IPS-NIHi7 (cell line): ENCODE data around the gene GALNT17.
"Not testable (repeated sequence)": the region's sequence is repeated elsewhere in the genome, so short reads cannot be mapped to it uniquely, and the experiment has no call there.

Experiments
- DNase-seq: peaks from one replicate; pipeline ENCODE4 v3.0.0; 2012; ENCODE audit warnings: mixed read lengths; ENCODE audit errors: extremely low spot score

GALNT17 gene

DNA sequence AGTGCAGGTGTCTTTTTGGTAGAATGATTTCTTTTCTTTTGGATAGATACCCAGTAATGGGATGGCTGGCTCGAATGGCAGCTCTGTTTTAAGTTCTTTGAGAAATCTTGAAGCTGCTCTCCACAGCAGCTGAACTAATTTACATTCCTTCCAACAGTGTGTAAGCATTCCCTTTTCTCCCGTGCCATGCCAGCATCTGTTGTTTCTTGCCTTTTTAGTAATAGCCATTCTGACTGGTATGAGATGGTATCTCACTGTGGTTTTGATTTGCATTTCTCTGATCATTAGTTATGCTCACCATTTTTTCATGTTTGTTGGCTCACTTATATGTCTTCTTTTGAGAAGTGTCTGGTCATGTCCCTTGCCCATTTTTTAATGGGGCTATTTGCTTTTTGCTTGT is 486.3 kb downstream of the GALNT17 start:
- no peak for DNase-seq

DNA sequence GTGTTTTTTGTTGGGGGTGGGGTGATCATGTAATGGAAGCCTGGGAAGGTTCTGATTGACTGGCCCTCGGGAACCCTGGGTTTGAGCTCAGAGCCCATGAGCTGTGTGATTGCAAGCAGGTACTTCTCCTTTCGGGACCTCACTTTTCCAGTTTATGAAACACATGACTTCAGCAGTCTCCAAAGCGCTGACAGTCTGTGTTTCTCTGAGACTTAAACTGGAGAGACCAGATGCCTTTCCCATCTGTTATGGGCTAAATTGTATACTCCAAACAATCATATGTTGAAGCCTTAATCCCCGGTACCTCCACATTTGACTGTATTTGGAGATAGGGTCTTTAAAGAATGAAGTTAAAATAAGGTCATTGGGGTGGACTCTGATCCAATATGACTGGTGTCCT is 493.6 kb downstream of the GALNT17 start:
- no peak for DNase-seq

DNA sequence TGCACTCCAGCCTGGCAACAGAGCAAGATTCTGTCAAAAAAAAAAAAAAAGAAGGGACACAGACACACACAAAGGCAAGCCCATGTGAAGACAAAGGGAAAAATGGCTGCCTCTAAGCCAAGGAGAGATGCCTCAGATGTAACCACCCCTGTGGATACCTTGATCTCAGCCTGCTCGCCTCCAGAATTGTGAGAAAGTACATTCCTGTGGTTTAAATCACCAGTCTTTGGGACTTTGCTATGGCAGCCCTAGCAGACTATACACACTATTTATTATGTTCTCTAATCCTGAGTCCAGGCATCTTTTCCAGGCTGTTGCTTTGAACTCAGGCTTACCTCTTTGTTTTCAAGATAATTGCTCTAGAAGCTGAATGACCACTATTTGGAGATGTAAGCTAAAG is 494.3 kb downstream of the GALNT17 start:
- no peak for DNase-seq

DNA sequence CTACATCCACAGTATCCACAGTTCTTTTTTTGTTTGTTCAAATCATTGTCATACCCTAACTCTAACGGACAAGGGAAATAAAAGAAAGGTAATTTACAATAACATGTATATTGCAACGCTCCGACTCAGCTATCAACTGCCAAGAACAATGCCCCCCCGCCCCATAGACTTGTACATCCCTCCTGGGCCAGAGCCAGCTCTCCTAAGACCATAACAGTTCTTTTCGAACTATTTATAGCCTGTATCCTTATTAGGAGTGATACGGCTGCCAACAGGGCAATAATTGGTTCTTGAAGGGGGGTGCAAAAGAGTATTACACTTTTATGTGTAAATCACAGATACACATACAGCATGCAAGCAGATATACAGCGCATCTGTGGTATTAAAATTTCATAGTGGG is 495.7 kb downstream of the GALNT17 start:
- DNase-seq = no peak

DNA sequence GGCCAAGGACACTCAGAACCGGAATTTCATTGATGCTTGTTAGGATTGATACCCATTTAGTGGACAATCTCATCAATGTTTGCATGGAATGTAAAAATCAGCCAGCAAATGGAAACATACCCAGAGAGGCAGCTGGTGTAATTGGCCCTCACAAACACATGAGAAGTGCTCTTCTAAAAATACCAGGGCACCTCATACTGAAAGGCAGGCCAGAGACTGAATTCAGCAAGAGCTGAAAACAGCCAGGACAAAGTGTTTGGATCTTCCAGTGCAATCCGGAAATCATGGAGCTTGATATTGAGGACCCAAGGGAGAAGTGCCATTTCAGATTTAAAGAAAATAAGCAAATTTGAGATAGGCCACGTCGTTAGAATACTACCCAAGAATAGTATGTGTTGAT is 498.6 kb downstream of the GALNT17 start:
- no peak for DNase-seq

DNA sequence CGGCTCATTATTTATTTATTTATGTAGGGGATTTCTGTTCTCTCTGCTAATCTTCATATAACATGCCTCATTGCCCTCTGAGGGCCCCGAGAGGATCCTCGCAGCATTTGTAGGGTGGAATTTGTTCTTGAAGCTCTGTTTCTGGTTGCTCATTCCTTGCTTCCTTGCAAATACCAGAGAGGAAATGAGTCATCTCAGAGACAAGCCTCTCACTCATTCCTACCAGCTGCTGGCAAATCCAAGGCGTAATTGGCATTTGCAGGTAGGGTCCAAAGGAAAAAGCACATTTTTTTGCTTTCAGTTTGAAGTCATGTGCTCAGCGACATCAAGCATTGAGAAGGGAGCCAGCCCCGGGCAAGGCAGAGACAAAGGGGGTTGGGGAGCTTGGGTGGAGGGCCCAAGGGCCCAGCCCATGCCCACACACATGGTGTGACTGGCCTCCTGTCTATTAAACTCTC is 501.6 kb downstream of the GALNT17 start:
- peak; percentile 74 for DNase-seq

DNA sequence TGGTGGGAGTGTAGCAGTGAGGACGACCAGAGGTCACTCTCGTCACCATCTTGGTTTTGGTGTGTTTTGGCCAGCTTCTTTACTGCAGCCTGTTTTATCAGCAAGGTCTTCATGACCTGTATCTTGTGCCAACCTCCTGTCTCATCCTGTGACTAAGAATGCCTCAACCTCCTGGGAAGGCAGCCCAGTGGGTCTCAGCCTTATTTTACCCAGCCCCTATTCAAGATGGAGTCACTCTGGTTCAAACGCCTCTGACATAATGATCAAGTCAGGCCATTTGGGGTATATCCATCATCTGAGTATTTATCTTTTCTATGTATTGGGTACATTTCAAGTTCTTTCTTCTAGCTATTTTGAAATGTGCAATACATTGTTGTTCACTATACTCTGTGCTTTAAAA is 503.9 kb downstream of the GALNT17 start:
- DNase-seq = not testable (repeated sequence)

DNA sequence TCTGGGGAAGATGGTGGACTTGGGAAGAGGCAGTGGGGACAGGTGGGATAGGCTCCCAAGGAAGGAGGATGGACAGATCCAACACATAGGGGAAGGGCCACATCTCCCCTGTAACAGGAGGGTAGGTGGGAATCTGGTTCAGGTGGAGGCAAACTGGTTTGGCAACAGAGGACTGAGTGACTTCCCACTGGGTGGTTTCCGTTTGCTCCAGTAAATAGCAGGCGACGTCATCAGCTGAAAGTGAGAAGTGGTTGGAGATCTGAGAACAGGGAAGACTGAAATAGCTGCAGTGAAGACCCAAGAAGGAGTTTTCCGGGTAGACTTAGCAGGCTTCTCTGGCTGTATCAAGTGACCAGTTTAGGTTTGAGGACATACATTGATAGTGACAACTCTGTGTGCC is 504.4 kb downstream of the GALNT17 start:
- DNase-seq = peak; percentile 63

DNA sequence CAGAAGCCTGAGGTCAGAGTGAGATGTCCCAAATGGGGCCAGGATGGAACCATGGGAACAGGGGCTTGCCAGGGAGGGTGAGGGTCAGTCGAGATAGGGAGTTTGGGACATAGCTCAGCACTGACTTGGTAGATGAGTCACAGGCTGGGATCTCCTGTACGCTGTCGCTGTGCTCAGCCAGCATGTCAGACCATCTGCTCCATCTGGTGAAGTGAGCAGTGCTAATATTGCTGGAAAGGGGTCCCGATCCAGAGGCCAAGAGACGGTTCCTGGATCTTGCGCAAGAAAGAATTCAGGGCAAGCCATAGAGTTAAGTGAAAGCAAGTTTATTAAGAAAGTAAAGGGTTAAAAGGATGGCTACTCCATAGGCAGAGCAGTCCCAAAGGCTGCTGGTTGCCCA is 505.6 kb downstream of the GALNT17 start:
- no peak for DNase-seq

DNA sequence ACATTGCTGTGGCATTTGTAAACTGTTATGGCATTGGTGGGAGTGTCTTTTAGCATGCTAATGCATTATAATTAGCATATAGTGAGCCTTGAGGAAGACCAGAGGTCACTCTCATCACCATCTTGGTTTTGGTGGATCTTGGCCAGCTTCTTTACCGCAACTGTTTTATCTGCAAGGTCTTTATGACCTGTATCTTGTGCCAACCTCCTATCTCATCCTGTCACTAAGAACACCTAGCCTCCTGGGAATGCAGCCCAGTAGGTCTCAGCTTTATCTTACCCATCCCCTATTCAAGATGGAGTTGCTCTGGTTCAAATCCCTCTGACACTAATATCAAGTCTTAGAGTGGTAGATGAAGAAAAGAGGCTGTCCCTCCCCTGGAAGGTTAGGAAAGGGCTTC is 506.2 kb downstream of the GALNT17 start:
- no peak for DNase-seq

DNA sequence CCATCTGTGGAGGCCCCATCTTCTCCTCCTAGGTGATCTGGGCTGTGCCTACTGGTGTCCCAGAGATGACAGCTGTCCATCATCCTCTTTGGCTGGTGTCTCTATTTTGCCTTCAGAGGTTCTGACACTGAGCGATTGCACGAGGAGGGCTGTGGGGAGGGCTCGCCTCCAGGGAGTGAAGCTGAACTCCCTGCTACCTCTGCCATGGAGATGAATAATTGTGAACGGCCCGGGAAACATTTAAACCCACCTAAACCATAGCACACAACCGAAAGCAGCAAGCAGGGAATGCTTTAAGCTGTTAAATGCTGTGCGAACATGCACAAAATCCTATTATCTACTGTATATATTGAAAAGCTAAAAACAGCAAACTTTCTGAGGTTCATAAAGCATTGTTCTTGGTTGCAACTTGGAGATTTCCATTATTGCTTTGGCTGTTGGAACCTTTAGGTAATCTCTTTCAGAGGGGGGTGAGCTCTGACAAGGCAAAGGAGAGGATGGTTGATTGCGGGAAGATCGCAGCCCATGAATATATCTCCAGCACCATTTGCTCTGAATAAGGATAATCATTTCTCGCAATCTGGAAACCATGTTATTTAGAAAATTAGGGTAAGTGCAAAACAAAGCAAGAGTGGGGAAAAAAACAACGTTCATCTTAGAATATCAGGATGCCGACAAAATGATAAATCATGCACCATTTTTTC is 507.6 kb downstream of the GALNT17 start:
- no peak for DNase-seq

DNA sequence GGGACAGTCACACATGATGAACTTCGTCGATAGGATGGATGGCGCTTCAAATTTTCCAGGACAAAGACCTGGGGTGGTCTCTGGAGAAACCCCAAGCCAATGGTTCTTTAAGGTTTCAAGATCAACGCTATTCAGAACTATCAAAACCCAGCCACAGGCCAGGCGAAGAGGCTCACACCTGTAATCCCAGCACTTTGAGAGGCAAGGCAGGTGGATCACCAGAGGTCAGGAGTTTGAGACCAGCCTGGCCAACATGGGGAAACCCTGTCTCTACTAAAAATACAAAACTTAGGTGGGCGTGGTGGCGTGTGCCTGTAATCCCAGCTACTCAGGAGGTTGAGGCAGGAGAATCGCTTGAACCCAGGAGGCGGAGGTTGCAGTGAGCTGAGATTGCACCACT is 511.1 kb downstream of the GALNT17 start:
- not testable (repeated sequence) for DNase-seq

DNA sequence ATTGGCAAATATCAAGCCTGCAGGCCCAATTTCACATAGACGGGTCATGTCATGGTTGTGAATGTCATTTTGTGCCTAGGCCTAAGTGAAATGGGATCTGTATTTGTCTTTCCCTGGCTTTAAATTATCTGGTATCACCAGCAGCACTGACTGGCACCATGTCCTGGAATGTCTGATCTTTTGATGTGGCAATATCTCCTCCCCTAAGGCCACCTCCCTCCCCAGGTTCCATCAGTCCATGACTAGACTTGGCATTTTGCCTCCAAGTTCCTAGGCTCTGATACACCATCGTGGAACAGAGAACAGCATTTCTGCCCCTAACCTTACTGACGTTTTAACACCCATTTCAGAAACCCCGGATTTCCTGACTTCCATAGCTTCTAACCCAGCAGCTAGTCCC is 513.9 kb downstream of the GALNT17 start:
- no peak for DNase-seq

DNA sequence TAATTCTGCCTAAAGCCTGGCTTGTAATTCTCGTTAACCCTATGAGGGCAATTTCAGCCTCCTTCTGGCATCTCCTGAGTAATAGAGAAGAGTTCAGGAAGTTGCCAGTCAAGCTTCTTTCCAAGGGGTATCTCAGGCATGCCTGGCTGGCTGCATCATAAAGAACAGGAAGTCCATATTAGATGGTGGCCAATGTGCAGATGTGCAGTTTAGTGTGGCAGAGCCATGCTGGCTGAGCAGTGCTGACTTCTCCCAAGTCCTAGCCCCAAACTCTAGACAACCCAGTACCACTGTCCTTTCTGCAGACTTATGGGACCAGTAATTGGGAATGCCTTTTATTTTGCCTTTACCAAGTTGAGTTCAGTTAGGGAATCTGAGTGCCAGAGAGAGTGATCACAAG is 517.9 kb downstream of the GALNT17 start:
- DNase-seq = no peak

DNA sequence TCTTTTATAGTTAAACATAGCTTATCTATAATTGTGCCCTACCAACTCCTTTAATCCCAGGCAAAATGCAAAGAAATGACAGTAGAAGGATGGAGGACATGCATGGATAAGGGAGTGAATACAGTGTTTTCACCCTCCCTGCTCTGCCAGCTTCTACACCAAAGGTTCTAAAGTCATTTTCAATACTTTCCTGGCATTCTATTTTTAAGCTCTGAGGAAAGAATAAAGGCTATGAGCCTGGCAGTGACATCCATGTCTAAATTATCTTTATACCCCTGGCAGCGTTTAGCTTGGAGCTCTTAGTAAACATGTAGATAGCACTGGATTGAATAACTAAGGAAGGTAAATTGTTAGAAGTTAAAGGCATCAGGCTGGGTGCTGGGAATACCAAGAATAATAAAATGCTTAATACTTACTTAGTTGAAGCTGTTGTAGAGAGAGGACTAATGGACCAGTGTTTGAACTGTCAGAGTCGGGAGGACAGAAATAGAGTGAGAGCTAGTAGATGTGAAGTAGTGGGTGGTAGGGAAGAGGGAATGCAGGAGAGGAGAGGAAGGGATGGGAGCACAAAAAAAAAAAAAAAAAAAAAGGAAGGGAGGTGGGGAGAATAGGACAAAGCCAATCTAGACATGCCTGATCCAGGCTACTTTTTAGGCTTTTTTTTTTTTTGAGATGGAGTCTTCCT is 518.9 kb downstream of the GALNT17 start:
- DNase-seq = no peak

DNA sequence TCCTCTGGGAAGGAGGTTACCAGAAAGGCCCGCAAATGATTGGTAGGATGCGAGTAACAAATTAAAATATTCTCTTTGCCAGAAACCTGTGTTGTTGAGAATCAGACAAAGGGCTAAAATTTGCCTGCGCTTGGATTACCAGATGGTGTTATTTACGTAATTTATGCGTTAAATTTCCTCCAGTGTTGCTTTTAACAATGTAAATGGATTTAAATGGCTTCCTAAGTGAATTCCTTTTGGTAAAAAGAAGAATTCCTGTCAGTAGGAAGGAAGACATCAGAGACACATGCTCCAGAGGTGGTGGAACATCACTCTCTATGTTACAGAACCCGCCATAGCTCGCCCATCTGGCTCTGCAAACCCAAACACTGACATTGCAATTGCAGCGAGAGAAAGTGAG is 520.6 kb downstream of the GALNT17 start:
- no peak for DNase-seq

DNA sequence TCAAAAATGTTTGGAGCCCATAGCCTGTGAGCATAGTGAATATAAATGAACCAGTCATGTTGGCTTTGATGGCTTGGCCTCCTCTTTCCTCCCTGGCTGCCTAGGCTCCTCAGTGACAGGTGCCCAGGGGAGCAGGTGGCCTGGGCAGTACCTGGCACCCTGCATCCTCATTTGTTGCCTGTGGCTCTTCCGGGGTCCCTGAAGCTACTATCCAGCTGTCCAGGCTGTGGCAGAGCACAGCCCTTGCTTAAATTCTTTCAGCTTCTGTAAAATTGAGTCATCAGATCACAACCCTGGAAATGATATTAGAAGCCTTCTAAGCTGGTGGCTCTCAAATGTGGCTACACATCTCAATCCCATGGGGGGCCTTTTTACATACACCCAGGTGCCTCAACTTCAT is 525.4 kb downstream of the GALNT17 start:
- DNase-seq = no peak

DNA sequence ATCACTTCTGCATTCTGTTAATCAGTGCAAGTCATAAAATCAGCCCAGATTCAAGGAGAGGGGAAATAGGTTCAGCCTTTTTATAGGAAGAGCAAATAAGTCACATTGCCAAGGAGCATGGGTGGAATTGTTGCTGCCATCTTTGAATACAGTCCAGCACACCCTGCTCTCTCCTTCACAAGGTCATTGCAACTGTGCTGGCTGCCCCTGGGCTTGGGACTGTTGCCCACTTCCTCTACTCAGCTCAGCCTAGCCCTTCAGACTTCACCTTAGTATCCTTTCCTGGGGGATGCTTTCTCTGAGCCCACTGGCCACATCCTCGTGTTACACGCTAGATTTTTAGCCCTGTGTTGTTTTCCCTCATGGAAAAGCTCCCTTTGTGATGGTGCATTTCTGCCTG is 527.7 kb downstream of the GALNT17 start:
- DNase-seq = no peak

DNA sequence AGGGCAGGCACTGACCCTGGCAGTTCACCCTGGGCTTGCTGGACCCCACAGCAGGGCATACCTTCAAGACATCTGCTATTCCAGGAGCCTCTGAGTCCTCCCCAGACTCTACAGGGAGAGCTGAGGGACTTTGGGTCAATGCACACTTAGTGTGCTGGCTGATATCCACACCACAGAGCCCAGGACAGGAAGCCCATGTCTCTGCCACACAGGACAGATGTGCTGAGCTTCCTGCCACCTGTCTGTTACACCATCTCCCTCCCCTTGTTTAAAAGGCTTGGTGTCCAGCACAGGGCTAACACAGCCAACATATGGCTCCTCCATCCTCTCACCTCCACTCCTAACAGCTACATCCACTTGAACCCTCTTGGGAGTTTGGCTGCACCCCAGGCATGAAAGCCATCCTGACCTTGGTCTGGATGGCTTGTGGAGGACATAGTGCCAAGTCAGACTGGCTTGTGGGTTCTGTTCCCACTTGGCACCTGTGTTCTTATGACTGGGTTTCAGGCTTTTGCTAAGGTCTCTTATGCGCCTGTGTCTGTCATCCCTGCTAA is 529.8 kb downstream of the GALNT17 start:
- DNase-seq = no peak

DNA sequence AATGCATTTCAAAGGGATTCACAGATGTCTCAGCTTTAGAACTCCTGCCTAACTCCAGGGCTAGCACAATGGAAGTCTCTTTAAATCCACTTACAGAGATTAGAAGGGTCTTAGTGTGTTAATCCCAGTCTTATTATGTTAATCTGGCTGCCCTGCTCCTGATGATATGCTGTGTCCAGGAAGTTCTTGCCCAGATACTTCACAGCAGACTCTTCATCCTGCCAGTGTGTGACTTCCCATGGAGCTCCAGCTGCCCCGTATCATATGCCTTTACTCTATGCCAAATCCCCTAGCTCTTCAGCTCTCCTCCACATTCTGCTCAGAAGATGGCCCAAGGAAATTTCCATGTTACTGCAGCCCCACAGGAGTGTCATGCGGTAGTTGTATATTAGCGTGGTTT is 533.8 kb downstream of the GALNT17 start:
- no peak for DNase-seq

DNA sequence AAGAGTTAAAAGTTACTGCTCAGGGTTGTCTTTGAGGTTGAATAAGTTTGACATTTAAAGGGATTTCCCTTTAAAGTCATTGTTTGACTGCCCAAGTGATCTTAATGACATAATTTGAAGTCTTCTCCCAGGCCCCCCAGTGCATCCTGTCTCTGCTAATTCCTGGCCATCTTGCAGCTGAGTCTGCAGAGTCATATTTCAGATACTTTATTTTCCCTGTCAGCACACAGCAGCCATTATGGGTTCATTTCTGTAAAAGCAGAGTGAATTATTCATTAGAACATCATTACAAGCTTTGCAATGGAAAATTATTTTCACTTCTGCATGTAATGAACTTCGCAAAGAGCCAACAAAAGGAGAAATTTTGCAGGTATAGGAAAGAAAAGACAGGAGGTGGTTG is 536.6 kb downstream of the GALNT17 start:
- DNase-seq = no peak

DNA sequence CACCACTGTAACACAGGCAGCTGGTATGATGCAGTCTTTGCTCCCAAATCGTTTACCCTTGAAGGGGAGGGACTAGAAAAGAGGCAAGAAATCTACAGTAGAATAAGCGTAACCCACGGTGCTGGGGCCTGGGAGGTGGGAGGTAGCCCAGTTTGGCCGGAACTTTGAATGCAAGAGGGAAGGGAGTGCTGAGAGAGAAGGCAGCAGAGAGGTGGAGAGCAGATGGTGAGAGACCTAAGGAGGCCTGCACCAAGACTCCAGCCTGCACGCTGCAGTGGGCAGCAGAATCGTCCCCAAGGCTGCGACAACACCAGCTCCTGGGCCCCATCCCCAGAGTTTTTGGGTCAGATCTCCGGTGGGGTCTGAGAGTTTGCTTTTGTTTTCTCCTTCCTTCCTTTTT is 547.5 kb downstream of the GALNT17 start:
- no peak for DNase-seq

DNA sequence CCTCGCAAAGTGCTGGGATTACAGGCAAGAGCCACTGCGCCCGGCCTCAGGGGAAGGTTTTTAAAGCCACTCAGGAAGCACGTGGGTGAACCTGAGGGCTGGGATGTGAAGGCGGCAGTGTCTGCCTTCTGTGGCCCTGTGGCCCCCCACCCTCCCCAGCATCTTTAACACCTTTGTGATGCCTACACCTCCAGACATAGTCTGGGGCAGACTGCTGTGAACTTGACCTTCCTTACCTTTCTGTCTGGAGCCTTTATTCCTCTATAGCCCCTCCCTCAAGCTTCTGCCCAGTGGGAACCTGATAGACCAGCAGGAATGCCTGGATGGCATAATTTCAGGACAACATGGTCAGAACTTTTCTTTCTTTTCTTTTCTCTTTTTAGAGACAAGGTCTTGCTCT is 550.2 kb downstream of the GALNT17 start:
- peak; percentile 37 for DNase-seq
